Activated CD8-positive, alpha-beta memory T cell treated with anti-CD3 and anti-CD28 coated beads, Interleukin-2, amount 50 U/mL, for 24 hours (primary cell): ENCODE data around the gene AHSA1.

Experiments
- DNase-seq: peaks from one replicate; pipeline ENCODE4 v3.0.0-alpha.2; 2020; ENCODE audit errors: extremely low read depth

AHSA1 gene

GRCh38 chr14:77473921-77474320 is 16.0 kb downstream of the AHSA1 start:
- DNase-seq = no peak

- no peak for DNase-seq
Measured at GRCh38 chr14:77474479-77475177, 16.7 kb downstream of the AHSA1 start.

GRCh38 chr14:77475432-77476115 is 17.7 kb downstream of the AHSA1 start:
- DNase-seq = no peak

GRCh38 chr14:77478029-77478428 is 20.1 kb downstream of the AHSA1 start:
- DNase-seq = no peak

GRCh38 chr14:77478796-77479195 is 20.9 kb downstream of the AHSA1 start:
- DNase-seq = no peak

GRCh38 chr14:77482422-77482821 is 24.5 kb downstream of the AHSA1 start:
- DNase-seq = no peak

- no peak for DNase-seq
Measured at GRCh38 chr14:77485256-77485655, 27.4 kb downstream of the AHSA1 start.

GRCh38 chr14:77485901-77486678 is 28.2 kb downstream of the AHSA1 start:
- DNase-seq = no peak

- DNase-seq = no peak
Measured at GRCh38 chr14:77488558-77488957, 30.7 kb downstream of the AHSA1 start.

GRCh38 chr14:77489041-77489440 is 31.1 kb downstream of the AHSA1 start:
- no peak for DNase-seq

GRCh38 chr14:77490347-77490986 is 32.6 kb downstream of the AHSA1 start:
- DNase-seq = no peak

- DNase-seq = no peak
Measured at GRCh38 chr14:77491056-77491455, 33.2 kb downstream of the AHSA1 start.

GRCh38 chr14:77495334-77495733 is 37.4 kb downstream of the AHSA1 start:
- no peak for DNase-seq

- no peak for DNase-seq
Measured at GRCh38 chr14:77498120-77498979, 40.5 kb downstream of the AHSA1 start, which contains the start of gene ISM2. Gene ISM2 (minus strand): TSS chr14:77498816. CDS start chr14:77498793, 23 bp downstream.

GRCh38 chr14:77498984-77499527 is 41.2 kb downstream of the AHSA1 start:
- DNase-seq = no peak

GRCh38 chr14:77502109-77502782 is 44.4 kb downstream of the AHSA1 start:
- no peak for DNase-seq

- no peak for DNase-seq
Measured at GRCh38 chr14:77503138-77503537, 45.2 kb downstream of the AHSA1 start.

GRCh38 chr14:77505031-77505430 is 47.1 kb downstream of the AHSA1 start:
- no peak for DNase-seq

GRCh38 chr14:77507762-77508161 is 49.9 kb downstream of the AHSA1 start:
- DNase-seq = no peak

- DNase-seq = no peak
Measured at GRCh38 chr14:77508249-77508648, 50.4 kb downstream of the AHSA1 start.
